Panc1 (cell line): ENCODE results near the gene CTNND2.

Experiments used
- TCF7L2 ChIP-seq: IDR thresholded peaks from 2 replicates; pipeline ENCODE4 v1.6.1; 2011; ENCODE audit warnings: mild to moderate bottlenecking, low read depth, low read length, inconsistent platforms
- TF ChIP-seq, protein P1 (sequence below): fragments of 450-650 bp; IDR thresholded peaks from 2 replicates; pipeline ENCODE4 v1.5.1; 2017; ENCODE audit warnings: mild to moderate bottlenecking

- TF ChIP-seq, protein P1, sequence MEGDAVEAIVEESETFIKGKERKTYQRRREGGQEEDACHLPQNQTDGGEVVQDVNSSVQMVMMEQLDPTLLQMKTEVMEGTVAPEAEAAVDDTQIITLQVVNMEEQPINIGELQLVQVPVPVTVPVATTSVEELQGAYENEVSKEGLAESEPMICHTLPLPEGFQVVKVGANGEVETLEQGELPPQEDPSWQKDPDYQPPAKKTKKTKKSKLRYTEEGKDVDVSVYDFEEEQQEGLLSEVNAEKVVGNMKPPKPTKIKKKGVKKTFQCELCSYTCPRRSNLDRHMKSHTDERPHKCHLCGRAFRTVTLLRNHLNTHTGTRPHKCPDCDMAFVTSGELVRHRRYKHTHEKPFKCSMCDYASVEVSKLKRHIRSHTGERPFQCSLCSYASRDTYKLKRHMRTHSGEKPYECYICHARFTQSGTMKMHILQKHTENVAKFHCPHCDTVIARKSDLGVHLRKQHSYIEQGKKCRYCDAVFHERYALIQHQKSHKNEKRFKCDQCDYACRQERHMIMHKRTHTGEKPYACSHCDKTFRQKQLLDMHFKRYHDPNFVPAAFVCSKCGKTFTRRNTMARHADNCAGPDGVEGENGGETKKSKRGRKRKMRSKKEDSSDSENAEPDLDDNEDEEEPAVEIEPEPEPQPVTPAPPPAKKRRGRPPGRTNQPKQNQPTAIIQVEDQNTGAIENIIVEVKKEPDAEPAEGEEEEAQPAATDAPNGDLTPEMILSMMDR = no peak
- TF ChIP-seq TCF7L2 = no peak
Measured at GRCh38 chr5:10958728-10959127, 945.5 kb downstream of the CTNND2 start.
